ENCODE results near the gene SMYD3. TPM values are rescaled to one million over a fixed set of nuclear protein-coding genes. Genes with fewer than 3 reads are reported as not detected.

SMYD3 gene
- total RNA-seq, 1 donor from 2014 or later: 29.3 TPM

DNA sequence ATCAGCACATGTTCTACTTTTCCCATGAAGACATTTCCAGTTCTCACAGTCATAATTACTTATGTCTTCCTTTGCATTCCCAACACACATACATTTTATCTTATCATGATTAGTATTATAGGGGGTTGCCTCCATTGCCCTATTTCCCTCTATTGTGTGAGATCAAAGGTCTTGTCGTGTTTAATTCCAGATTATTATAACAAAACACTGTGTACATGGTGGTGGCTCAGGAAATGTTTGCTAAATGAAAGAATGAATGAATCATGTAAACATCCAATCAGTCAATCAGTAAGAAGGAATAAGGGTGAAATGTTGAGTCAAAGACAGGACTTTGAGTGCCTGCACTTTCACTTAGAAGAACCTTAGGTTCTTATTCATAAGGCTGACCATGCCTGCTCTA, 376.0 kb downstream of the SMYD3 start:
- Mint-ChIP-seq H3K27ac (ENCODE audit: unreplicated experiment) (no peak overlapping the region), H3K4me1 (ENCODE audit: low read depth) (peaks cover 11% of the 10 kb centered on the region), H3K36me3 (ENCODE audit: low read depth) (no peaks in the 10 kb centered on the region), H3K27me3 (ENCODE audit: low read depth) (no peaks in the 10 kb centered on the region), H3K9me3 (ENCODE audit: low read depth) (no peaks in the 10 kb centered on the region), H3K4me3 (ENCODE audit: unreplicated experiment) (no peak overlapping the region)
- TF ChIP-seq, protein P1, sequence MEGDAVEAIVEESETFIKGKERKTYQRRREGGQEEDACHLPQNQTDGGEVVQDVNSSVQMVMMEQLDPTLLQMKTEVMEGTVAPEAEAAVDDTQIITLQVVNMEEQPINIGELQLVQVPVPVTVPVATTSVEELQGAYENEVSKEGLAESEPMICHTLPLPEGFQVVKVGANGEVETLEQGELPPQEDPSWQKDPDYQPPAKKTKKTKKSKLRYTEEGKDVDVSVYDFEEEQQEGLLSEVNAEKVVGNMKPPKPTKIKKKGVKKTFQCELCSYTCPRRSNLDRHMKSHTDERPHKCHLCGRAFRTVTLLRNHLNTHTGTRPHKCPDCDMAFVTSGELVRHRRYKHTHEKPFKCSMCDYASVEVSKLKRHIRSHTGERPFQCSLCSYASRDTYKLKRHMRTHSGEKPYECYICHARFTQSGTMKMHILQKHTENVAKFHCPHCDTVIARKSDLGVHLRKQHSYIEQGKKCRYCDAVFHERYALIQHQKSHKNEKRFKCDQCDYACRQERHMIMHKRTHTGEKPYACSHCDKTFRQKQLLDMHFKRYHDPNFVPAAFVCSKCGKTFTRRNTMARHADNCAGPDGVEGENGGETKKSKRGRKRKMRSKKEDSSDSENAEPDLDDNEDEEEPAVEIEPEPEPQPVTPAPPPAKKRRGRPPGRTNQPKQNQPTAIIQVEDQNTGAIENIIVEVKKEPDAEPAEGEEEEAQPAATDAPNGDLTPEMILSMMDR (IDR thresholded peaks at IDR 0.05): no peak
- no peak for DNase-seq (ENCODE audit: low spot score)

GRCh38 chr1:246128494-246129069, 378.5 kb downstream of the SMYD3 start:
- Mint-ChIP-seq H3K36me3 (ENCODE audit: low read depth) (peaks cover 1% of the 10 kb centered on the region), H3K4me3 (ENCODE audit: unreplicated experiment) (no peak overlapping the region), H3K27ac (ENCODE audit: unreplicated experiment) (no peak overlapping the region), H3K4me1 (ENCODE audit: low read depth) (peaks cover 11% of the 10 kb centered on the region), H3K27me3 (ENCODE audit: low read depth) (no peaks in the 10 kb centered on the region), H3K9me3 (ENCODE audit: low read depth) (no peaks in the 10 kb centered on the region)
- DNase-seq (ENCODE audit: low spot score): no peak
- TF ChIP-seq, protein P1 (IDR thresholded peaks at IDR 0.05): no peak

DNA sequence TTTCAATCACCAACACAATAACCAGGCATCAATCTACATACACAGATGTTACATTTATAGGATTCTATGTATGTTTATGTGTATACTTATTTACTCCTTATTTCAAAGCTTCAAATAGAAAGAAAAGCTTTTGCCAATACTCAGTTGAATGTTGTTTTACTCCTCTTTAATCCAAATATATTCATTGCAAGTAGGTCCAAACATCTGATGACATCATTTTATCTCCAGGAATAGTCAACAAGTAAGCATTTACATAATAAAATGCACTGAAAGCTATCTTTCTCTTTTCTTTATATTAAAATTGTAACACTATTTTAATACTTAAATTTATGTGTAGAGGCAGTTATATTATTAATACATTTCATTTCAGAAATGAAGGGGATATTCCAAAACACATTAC, 380.5 kb downstream of the SMYD3 start:
- Mint-ChIP-seq H3K27ac (ENCODE audit: unreplicated experiment) (no peak overlapping the region), H3K4me1 (ENCODE audit: low read depth) (peaks cover 11% of the 10 kb centered on the region), H3K9me3 (ENCODE audit: low read depth) (no peaks in the 10 kb centered on the region), H3K27me3 (ENCODE audit: low read depth) (no peaks in the 10 kb centered on the region), H3K36me3 (ENCODE audit: low read depth) (peaks cover 1% of the 10 kb centered on the region), H3K4me3 (ENCODE audit: unreplicated experiment) (no peak overlapping the region)
- TF ChIP-seq, protein P1 (IDR thresholded peaks at IDR 0.05): no peak
- DNase-seq (ENCODE audit: low spot score): no peak

DNA sequence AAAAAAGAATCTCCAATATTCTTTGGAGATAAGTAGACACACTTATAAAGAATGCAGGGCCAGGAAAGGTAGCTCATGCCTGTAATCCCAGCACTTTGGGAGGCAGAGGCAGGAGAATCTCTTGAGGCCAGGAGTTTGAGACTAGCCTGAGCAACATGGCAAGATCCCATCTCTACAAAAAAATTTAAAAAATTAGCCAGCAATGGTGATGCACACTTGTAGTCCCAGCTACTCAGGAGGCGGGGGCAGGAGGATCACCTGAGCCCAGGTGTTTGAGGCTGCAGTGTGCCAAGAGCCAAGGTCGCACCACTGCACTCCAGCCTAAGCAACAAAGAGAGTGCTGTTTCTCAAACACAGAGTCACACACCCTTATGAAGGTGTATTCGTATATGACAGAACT, 385.0 kb downstream of the SMYD3 start:
- Mint-ChIP-seq H3K4me3 (ENCODE audit: unreplicated experiment) (no peak overlapping the region), H3K9me3 (ENCODE audit: low read depth) (no peaks in the 10 kb centered on the region), H3K27ac (ENCODE audit: unreplicated experiment) (no peak overlapping the region), H3K27me3 (ENCODE audit: low read depth) (no peaks in the 10 kb centered on the region), H3K36me3 (ENCODE audit: low read depth) (peaks cover 1% of the 10 kb centered on the region), H3K4me1 (ENCODE audit: low read depth) (peaks cover 6% of the 10 kb centered on the region)
- TF ChIP-seq, protein P1 (IDR thresholded peaks at IDR 0.05): no peak
- DNase-seq (ENCODE audit: low spot score): no peak

- peaks cover 1% of the 10 kb centered on the region for H3K36me3 Mint-ChIP-seq (ENCODE audit: low read depth)
- TF ChIP-seq, protein P1 (IDR thresholded peaks at IDR 0.05): no peak
- peaks cover 8% of the 10 kb centered on the region for H3K4me1 Mint-ChIP-seq (ENCODE audit: low read depth)
- no peaks in the 10 kb centered on the region for H3K27me3 Mint-ChIP-seq (ENCODE audit: low read depth)
- H3K4me3 Mint-ChIP-seq (ENCODE audit: unreplicated experiment): no peak overlapping the region
- H3K27ac Mint-ChIP-seq (ENCODE audit: unreplicated experiment): no peak overlapping the region
- H3K9me3 Mint-ChIP-seq (ENCODE audit: low read depth): no peaks in the 10 kb centered on the region
- DNase-seq (ENCODE audit: low spot score): no peak
These were observed 385.5 kb downstream of the SMYD3 start for GRCh38 chr1:246121533-246121932.
